LoVo (cell line): ENCODE measurements around the gene GTF2I.
"Not testable (repeated sequence)": the region's sequence is repeated elsewhere in the genome, so short reads cannot be mapped to it uniquely, and the experiment has no call there.

Experiments
- DNase-seq: peaks from one replicate; pipeline ENCODE4 v3.0.0-alpha.2; 2016; ENCODE audit warnings: low spot score

Gene GTF2I

DNA sequence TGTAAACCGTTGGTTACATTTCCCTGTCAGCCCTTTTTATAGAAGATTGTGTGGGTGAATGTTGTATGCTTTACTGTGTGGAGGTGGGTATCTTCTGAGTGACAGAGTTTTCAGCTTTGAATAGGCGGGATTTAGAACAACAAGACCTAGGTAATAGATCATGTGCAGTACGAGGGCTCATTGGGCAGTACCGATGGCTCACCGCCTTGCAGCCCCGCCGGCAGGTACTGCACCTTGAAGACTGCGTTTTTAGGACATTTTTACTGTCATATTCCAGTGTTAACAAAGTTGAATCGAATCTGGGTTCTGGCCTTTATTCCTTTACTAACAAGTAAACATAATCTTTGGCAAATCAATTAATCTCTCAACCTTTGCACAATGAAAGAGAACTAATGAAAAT, 60.4 kb downstream of the GTF2I start:
- no peak for DNase-seq

GRCh38 chr7:74718336-74718735, 60.8 kb downstream of the GTF2I start:
- no peak for DNase-seq

DNA sequence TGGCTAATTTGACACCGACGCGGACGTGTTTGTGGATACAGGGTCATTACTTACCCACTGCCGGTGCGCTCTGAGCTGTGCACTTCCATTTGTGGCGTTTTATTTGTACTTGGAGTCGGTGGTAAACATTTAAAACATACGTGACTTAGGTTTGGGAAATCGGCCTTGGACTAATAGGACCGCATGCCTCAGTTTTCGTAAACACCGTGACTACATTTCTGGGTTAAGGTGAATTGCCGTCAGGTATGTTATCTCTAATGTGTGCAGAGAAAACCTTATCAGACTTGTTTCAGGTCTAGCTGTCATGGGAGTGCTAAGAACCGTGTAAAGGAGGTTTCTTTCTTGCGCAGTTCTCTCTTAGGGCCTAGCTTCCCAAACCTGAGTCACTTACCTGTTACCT, 64.6 kb downstream of the GTF2I start:
- no peak for DNase-seq

DNA sequence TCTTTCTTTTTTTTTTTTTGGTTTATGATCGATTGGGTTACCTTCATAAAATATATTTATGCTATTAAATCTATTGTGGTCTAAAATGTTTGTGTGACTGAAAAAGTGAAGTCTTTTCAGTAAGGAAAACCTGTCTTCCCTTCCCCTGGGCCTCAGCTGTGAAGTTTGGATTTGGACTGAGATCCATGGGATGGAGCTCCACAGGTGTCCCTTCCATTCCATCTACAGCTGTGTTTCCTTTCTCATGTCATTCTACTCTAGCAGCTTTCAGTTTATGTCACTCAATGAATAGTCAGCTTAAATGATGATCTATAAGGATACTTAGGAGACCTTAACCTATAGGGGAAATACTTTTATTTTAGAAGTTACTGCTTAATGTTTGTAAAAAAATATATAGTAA, 68.3 kb downstream of the GTF2I start:
- DNase-seq: no peak

GRCh38 chr7:74726309-74727101, 69.0 kb downstream of the GTF2I start:
- no peak for DNase-seq

- DNase-seq: not testable (repeated sequence)
Measured at GRCh38 chr7:74728686-74729085, 71.2 kb downstream of the GTF2I start.

- not testable (repeated sequence) for DNase-seq
Measured at GRCh38 chr7:74730186-74730585, 72.7 kb downstream of the GTF2I start.

DNA sequence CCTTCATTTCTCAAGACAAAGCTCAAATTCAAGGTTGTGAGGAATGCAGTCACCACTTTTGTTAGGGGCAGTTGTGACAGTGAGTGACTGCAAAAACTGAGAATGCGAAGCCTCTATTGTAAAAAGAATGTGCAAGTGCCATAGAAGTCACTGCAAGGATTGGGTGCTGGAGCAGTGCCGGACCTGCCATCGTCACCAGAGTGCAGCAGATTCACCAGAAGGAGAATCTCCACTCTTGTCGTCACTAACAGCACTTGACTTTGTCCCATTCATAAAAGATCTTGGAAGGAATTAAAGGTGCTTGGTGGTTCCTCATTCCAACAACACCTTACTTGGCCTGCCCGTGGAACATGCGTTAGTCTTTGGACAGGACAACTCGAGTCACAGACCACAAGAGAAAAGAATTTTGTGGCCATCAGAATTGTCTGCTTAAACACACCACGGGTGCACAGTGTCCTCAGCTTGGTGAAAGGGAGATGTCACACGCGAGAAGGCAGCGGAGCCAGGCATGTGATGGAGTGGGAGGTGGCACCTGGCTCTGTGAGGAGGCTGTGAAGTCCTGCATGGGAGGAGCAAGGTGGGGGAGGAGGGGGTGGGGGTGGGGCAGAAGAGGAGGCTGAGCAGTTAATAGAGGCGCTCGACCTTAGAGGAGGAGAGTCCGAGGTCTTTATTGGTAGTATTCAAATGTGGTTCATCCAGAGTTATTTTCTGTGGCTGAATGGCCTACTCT, 82.6 kb downstream of the GTF2I start:
- not testable (repeated sequence) for DNase-seq

- not testable (repeated sequence) for DNase-seq
Measured at GRCh38 chr7:74743936-74744557, 86.5 kb downstream of the GTF2I start.

GRCh38 chr7:74753921-74754482, 96.5 kb downstream of the GTF2I start:
- DNase-seq: not testable (repeated sequence)

DNA sequence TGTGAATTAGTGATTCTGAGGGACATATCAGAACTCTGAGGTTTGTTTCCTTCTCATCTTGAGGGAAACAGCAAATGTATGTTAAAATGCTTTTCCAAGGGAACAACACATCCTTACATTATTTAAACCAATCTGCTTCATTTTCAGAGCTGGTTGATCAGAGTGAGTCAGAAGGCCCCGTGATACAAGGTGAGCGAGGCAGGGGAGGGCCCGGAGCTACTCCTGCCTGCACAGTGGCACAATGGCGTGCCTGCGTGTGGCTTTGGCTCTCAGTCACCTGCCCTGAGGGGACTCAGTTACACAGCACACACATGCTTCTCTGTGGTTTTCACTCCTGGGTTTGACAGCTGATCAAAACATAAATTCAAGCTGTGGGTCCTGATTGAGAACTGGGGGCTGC, 99.2 kb downstream of the GTF2I start:
- not testable (repeated sequence) for DNase-seq

- not testable (repeated sequence) for DNase-seq
Measured at GRCh38 chr7:74758268-74758667, 100.8 kb downstream of the GTF2I start.

- DNase-seq: not testable (repeated sequence)
Measured at GRCh38 chr7:74758982-74759381, 101.5 kb downstream of the GTF2I start.

- not testable (repeated sequence) for DNase-seq
Measured at GRCh38 chr7:74765205-74765918, 107.8 kb downstream of the GTF2I start.

GRCh38 chr7:74766509-74766908, 109.0 kb downstream of the GTF2I start:
- not testable (repeated sequence) for DNase-seq

DNA sequence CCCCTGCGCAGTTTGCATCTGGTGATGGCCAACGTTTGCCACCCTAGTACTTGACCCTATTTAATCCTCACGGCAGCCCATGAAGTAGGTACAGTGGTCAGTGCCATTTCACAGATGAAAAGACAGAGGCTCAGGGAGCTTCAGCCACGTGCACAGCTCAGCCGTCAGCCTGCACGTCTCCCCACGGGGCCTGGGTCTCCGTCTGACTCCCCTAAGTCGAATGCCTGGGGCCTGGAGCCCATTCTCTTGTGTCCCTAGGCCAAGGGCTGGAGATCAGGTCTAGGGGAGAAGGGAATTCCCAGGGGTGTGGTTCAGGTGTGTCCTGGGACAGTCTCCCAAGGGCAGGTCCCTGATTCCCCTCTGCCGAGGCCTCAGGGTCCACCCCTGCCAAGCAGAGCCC, 109.5 kb downstream of the GTF2I start:
- not testable (repeated sequence) for DNase-seq

DNA sequence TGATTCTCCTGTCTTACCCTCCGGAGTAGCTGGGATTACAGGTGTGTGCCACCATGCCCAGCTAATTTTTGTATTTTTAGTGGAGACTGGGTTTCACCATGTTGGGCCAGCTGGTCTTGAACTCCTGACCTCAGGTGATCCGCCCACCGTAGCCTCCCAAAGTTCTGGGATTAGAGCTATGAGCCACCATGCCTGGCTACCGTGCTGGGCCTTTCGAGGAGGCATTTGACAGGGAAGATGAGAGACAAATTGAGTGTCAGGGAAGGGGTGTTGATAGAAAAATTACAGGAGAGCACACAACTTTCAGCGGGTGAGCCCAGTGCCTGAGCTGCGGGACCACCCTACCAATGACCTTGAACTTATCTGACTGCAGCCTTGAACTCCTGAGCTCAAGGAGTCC, 112.5 kb downstream of the GTF2I start:
- not testable (repeated sequence) for DNase-seq

DNA sequence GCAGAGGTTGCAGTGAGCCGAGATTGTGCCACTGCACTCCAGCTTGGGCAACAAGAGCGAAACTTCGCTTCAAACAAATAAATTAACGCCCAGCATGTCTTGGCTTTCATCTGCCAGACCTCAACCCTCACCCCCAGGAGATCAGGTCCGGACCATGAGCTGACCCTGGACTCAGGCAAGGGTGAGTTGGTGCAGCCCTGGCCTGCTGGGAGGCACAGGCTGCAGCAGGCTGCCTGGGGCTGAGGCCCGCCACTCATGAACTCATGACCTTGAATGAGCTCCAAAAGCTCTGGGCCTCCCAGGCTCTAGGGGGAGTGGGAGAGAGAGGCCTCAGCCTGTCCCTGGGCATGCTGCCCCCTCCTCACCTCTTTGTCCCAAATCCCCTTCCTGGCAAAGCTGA, 114.6 kb downstream of the GTF2I start:
- DNase-seq: not testable (repeated sequence)

- not testable (repeated sequence) for DNase-seq
Measured at GRCh38 chr7:74773760-74774750, 116.5 kb downstream of the GTF2I start, which contains the start of gene NCF1. TSS of gene NCF1 (plus strand) at chr7:74774011. CDS start at chr7:74774032, 21 bp downstream.

GRCh38 chr7:74775111-74775510, 117.6 kb downstream of the GTF2I start:
- DNase-seq: not testable (repeated sequence)
